Left renal pelvis (tissue), 4 donors: ENCODE results near the gene CAMK1G. TPM values are rescaled to one million over a fixed set of nuclear protein-coding genes. Genes with fewer than 3 reads are reported as not detected.

Source experiments
- DNase-seq, 4 donors: peaks; one replicate each; pipeline ENCODE4 v3.0.0-alpha.2; 2013; ENCODE audit warnings: low read depth in 4 of 4, low spot score in 3 of 4
- polyA plus RNA-seq, 4 donors: library from polyadenylated mRNA; unstranded; fragments of 120-200 nt; gene quantifications; one replicate each; pipeline ENCODE4 v1.2.1, GENCODE V29; 2013; ENCODE audit not compliant: insufficient read length in 4 of 4

The CAMK1G gene
- polyA plus RNA-seq, 4 donors, result 1.4 to 6.3 (median 4.7) TPM

DNA sequence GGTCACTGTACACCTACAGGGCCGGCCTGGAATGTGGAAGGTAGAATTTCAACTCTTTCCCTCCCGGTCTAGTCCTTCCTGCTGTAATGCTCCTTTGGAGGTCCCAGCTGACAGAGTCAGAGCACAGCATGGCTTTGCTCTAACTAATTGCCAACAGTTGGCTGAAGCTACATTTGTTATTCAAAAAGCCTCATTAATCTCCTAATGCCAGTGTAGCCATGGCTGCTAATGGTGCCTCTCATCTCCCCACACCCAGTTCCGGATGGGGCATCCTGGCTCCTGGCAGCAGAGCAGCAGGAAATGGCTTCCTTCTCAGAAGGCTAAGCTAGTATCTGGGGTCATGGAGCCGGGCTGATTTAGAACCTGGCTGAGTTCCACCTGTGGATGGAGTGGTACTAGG, 18.7 kb upstream of the CAMK1G start:
- DNase-seq, result no peak

- DNase-seq, result peak in 3 of 4 donors; percentile 56 to 77 (median 62)
Measured at GRCh38 chr1:209565759-209566678, 17.5 kb upstream of the CAMK1G start.

DNA sequence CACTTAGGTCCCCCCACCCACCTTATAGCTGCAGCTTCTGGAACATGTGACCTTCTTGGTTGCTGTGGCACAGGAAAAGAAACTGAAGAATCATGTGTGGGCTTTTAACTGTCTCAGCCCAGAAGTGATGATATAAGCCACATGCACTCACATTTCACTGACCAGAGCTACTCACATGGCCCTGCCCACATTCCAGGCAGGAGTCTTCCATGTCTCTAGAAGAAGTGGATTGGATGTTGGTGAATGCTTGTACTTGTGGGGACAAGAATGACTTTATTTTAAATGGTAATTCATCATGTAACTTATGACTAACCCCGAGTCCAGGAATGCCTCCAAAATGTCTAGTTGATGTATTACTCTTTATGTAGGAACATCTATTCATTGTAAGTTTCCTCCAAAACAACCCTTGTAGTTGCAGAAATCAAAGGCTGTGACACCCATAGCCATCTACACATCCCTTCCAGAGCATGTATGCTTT, 15.8 kb upstream of the CAMK1G start:
- DNase-seq, result no peak

- peak in 3 of 4 donors; percentile 56 to 61 (median 59) for DNase-seq
Measured at GRCh38 chr1:209569455-209570207, 13.9 kb upstream of the CAMK1G start.

- DNase-seq, result no peak
Measured at GRCh38 chr1:209570743-209571142, 12.8 kb upstream of the CAMK1G start.

- peak in 2 of 4 donors; percentile 44 to 60 for DNase-seq
Measured at GRCh38 chr1:209576392-209577197, 6.9 kb upstream of the CAMK1G start.

GRCh38 chr1:209577346-209577745, 6.2 kb upstream of the CAMK1G start:
- DNase-seq, result no peak

DNA sequence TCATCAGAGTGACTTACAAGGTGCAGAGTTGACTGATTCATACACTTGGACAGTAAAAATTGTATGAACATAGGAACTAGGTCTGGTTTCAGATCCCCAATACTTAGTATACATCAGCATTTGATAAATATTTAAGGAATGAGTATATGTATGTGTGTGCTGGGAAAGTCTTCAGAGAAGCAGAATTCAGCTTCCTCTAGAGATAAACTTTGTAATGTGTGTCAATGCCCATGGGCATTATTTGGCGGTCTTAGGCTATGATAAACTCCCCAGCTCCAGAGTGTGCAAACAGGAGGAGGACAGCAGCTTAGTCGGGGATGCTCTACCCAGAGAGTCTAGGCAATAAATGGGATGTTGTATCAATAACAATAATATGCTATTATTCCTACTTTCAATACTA, 2.9 kb upstream of the CAMK1G start:
- DNase-seq, result no peak

DNA sequence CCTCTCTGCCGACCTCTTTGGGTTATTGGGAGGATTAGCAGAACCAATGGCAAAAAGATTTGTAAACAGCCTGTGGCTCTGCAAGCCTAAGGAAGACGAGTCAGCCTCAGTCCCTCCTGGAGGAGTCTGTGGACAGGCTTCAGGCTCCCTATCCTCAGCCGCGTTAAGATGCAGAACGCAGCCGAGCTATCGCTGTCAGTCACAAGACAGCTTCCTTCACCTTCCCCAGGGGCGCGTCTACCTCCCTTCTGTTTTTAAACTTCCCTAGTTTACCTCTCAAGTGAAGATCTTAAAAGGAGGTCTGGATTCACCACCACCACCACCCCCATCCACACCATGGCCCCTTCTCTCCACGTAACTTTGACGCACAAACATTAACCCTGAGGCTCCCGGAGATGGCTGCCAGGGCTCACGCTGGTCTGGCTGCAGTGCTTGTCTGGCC, 738 bp downstream of the CAMK1G start:
- no peak for DNase-seq

DNA sequence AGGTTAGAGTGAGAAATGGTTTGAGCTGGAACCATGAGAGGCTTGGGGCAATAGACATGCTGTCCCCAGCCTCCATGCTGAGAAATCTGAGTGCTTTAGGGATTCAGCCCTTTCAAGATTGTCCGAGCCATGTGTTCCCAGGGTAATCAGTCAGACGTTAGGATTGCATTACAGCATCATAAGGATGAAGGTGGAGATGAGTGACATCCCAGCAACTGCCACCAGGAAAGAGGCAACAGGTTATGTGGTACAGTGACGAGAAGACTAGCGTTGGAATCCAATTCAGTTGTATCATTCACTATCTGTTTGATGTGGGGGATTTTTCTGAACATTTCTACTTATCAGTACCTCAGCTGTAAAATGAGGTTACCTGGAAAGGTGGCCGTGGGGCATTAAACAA, 1.7 kb downstream of the CAMK1G start:
- no peak for DNase-seq

DNA sequence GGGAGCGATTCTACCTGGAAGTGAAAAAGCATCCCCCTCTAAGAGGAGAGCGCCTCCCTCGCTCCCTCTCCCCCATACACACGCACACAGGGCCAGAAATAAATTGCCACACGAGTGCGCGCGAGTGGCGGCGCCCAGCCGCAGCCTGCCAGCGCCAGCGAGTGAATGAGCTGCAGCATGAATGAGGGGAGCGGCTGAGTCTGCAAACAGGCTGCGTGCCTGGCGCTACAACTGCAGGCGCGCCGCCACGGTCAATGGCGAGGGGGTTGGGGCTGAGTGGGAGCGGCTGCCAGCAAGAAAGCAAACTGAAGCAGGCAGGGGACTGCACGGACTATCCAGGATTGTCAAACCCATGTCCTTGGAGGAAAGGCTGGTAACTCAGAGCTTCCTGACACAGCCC, 2.2 kb downstream of the CAMK1G start:
- peak in 2 of 4 donors; percentile 36 to 47 for DNase-seq

- no peak for DNase-seq
Measured at GRCh38 chr1:209586221-209586740, 2.8 kb downstream of the CAMK1G start.

- DNase-seq, result no peak
Measured at GRCh38 chr1:209587789-209588188, 4.3 kb downstream of the CAMK1G start.

GRCh38 chr1:209589440-209589839, 5.9 kb downstream of the CAMK1G start:
- DNase-seq, result no peak

GRCh38 chr1:209589863-209590262, 6.3 kb downstream of the CAMK1G start:
- DNase-seq, result no peak

DNA sequence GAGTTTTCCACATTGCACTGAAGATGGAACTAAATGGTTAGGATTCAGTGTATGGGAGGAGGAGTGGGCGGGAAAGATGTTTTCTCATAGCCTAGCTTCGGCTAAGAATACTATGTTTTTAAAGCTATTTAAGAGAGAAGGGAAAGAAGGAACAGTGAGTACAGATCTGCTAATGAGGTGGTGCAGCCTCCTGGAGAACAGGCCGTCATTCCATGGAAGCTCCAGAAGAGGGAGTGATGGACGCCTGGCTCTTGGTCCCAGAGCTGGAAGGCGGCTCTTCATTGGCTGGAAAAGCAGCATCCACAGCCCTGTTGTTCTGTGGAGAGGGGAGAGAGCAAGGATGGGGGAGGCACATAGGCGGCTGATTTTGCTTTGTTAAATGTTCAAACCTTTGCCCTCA, 6.9 kb downstream of the CAMK1G start:
- no peak for DNase-seq

- DNase-seq, result no peak
Measured at GRCh38 chr1:209593747-209594146, 10.2 kb downstream of the CAMK1G start.

GRCh38 chr1:209594440-209594839, 10.9 kb downstream of the CAMK1G start:
- no peak for DNase-seq

DNA sequence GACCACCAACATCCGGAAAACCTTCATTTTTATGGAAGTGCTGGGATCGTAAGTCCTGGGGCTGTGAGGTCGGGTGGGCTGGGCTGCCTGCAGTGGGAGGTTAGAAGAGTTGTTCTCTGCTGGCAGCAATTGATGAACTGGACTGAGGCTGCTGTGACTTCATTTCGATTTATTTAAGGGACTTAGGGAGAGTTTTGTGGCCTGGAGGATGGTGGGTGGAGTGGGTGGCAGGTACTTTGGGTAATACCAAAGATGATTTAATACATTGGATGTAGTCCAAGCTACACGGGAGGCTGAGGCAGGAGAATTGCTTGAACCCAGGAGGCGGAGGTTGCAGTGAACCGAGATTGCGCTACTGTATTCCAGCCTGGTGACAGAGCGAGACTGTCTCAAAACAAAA, 11.5 kb downstream of the CAMK1G start:
- DNase-seq, result no peak

- DNase-seq, result no peak
Measured at GRCh38 chr1:209595599-209596285, 12.2 kb downstream of the CAMK1G start.
